A673 (cell line): ENCODE measurements around the gene GALNT10.

Source experiments
- EZH2 ChIP-seq: fragments of 200-600 bp; sonication (generic); IDR thresholded peaks from 2 replicates; pipeline ENCODE4 v1.6.1; 2017; ENCODE audit warnings: borderline replicate concordance, low read depth, mild to moderate bottlenecking, mixed read lengths, antibody characterized with exemption, low read length; ENCODE audit not compliant: poor library complexity, severe bottlenecking
- TF ChIP-seq, protein P1 (sequence below): fragments of 300-800, 200-600 bp; sonication (generic); conservative IDR thresholded peaks from 2 replicates; pipeline ENCODE4 v1.5.1; 2017; ENCODE audit warnings: low read depth, mild to moderate bottlenecking, antibody characterized with exemption, low read length, moderate library complexity, mixed read lengths

DNA sequence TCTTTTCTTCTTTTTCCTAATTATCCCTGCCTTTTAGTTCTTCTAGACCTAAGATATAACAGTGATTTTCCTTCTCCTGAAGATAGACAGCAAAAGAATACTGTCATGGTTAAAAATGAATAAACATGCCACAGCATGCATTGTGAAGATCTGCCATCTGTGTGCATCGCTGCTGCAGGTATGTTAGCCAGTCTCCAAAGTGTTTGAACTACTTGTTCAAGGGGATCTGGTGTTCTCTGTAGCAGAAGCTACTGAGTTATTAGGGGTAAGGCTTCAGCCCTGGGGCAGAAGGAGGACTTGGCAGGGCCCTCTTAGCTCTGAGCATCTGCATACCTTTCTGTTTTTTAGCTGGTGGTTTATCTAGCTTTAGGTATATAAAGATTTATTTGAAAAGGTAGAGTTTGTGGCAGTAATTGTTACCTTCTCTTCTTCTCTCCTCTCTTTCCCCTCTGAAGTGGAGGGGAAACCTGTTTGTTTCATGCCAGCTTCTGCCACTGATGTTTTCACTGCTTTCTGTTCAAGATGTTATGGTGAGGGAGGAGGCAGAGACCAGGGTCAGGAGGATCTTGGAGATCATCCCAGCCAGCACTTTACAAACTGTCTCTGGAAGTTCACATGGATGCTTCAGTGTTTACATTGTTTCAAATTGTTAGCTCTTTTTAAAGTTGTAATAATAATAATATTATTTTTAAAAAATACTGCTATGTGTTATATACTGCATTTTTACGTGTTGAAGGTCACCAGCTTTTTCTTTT is 25.2 kb downstream of the GALNT10 start:
- TF ChIP-seq, protein P1, sequence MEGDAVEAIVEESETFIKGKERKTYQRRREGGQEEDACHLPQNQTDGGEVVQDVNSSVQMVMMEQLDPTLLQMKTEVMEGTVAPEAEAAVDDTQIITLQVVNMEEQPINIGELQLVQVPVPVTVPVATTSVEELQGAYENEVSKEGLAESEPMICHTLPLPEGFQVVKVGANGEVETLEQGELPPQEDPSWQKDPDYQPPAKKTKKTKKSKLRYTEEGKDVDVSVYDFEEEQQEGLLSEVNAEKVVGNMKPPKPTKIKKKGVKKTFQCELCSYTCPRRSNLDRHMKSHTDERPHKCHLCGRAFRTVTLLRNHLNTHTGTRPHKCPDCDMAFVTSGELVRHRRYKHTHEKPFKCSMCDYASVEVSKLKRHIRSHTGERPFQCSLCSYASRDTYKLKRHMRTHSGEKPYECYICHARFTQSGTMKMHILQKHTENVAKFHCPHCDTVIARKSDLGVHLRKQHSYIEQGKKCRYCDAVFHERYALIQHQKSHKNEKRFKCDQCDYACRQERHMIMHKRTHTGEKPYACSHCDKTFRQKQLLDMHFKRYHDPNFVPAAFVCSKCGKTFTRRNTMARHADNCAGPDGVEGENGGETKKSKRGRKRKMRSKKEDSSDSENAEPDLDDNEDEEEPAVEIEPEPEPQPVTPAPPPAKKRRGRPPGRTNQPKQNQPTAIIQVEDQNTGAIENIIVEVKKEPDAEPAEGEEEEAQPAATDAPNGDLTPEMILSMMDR = no peak
- no peak for TF ChIP-seq EZH2
